HG03196 (cell line): ENCODE results near the gene ZBTB14.

Source experiments
- ATAC-seq: cut with Tn5 transposase; IDR thresholded peaks from one replicate; pipeline ENCODE4 v1.9.1; 2021; ENCODE audit not compliant: unreplicated experiment

ZBTB14 gene, protein sequence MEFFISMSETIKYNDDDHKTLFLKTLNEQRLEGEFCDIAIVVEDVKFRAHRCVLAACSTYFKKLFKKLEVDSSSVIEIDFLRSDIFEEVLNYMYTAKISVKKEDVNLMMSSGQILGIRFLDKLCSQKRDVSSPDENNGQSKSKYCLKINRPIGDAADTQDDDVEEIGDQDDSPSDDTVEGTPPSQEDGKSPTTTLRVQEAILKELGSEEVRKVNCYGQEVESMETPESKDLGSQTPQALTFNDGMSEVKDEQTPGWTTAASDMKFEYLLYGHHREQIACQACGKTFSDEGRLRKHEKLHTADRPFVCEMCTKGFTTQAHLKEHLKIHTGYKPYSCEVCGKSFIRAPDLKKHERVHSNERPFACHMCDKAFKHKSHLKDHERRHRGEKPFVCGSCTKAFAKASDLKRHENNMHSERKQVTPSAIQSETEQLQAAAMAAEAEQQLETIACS

DNA sequence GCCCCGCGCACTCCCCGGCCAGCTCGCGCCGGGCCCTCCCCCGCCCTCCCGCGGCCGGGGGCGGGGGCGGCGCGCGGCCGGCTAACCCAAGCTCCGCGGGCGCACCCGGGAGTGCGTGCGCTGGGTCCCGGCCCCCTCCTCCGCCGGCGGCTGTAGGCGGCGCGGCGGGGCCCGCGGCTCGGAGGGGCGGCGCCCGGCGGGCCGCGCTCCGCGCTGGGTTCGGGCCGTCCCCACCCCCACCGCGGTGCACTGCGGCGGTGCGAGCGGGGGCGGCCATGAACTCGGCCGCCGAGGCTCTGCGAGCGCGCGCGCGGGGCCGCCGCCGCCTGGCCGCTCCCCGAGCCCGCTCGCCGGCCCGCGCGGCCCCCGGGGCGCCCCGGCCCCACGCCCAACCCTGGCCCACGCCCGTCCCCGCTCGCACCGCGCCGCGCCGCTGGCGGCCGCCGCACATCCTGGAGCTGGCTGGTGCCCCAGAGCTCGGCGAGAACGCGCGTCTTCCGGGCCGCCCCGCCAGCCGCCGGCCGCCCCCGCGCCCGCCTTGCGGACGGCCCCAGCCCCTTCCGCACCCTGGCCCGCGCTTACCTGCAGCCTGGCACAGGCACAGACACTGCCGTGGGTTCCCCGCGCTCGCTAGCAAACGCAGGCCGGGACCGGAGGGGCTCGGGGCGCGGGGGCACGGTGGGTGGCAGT, at the start of gene ZBTB14:
Gene ZBTB14 (minus strand): TSS at position 496 of the 690 bp plus-strand sequence. CDS start 2,480 bp downstream, outside the sequence.
- ATAC-seq, result peak; percentile 36

DNA sequence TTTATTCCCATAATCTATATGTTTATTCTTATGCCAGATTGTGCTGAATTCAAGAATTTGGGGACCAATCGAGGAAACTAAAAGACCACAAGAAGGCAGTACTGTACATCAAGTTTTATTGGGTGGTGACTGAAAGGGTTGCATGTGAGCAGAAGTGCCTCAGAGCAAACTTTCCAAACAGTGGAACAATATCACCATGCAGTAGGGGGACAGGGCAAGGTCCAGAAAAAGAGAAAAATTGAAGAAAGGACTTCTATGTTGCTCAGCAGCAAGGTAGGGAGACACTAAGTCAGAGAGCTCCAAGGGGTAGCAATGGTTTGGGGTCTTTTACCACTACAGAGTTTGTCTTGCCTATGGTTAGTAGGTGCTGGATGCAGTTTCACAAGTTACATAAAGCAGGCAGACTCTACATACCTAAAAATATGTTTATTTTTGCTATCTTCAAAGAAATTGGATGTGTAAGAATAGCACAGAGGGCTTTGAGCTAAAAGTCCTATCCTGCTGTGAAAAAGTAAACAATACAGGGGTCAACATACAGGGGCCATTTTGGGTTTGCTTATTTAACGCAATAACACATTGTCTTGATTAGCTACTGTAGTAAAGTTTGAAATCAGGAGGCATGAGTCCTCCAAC, 43.8 kb upstream of the ZBTB14 start:
- ATAC-seq, result no peak

DNA sequence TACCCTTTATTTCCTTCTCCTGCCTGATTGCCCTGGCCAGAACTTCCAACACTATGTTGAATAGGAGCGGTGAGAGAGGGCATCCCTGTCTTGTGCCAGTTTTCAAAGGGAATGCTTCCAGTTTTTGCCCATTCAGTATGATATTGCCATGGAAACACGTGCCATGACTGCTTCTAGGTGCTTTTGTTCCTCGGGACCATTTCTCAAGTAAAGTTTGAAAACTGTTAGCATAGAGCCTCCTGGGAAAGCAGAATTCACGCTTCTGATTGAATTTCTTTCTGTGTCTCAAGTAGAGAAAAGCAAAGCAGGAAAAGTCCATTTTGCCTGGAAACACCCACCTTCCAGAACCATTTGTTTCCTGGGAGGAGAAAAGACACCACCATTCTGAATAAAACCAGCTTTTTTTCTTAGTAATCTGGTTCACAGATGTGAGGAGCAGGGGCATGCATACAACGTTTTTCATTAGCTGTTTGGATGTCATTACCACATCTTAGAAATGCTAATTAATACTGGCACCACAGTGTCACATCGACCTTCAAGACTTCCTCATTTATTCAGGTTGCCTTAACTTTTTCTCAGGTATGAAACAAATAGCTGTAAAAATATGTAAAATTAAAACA, 39.0 kb upstream of the ZBTB14 start:
- ATAC-seq, result no peak

DNA sequence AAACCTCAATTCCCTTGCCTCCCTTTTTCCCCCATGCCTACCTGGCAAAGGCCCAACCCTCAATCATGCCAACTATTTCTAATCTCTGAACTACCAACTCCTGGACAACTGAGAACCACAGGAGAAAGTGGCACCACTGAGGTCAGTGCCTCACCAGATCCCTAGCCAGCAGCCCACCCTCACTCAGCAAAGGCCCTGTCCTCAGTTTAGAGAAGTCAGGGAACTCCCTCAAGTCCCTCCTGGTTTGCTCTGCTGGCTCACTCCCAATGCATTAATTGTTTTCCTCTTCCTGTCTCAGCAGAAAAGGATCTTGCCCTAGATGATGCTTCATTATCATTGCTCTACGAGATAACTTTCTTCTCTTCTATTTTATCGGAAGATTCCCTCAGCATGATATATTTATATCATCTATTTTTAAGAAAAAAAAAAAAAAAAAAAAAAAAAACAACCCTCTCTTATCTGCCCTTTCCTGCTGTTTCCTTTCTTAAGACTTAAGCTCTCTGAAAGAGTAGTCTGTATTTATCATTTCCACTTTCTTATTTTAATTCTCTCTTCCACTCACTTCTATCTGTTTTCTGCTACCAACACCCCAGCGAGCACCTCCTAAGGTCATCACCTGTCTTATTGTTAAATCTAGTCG, 22.7 kb upstream of the ZBTB14 start:
- no peak for ATAC-seq

DNA sequence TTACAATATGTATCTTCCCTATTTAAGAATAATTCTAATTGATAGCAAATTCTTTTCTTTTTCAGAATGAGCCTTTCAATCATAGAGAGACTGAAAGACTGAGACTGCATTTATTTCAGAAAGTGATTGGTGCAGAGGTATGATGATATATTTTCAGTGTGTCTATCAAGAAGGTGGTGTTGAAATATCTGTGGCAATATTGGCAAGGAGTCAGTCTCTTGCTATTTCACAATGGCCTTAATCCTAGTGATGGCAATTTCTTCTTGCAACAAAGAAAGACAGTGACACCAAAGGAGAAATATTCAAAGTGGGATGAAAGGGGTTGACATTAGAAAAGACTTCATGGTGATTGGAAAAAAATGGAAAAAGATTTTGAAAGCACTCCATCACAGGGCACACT, 21.7 kb upstream of the ZBTB14 start:
- no peak for ATAC-seq

DNA sequence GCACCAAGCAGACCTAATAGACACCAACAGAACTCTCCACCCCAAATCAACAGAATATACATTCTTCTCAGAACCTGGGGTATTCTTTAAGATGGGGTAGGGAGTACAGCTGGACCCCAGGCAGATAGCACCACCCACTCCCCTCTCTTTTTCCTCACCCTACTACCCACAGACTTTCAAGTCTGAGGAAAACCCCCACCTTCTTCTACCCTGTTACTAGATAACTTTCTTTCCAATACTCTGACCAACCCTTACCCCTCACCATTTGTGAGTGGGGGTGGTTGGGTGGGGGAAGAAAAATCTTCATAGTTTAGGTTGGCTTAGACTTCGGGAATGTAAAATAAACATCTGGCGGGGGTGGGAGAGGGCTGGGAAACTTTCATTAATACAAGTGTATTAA, 20.3 kb upstream of the ZBTB14 start:
- ATAC-seq, result no peak

DNA sequence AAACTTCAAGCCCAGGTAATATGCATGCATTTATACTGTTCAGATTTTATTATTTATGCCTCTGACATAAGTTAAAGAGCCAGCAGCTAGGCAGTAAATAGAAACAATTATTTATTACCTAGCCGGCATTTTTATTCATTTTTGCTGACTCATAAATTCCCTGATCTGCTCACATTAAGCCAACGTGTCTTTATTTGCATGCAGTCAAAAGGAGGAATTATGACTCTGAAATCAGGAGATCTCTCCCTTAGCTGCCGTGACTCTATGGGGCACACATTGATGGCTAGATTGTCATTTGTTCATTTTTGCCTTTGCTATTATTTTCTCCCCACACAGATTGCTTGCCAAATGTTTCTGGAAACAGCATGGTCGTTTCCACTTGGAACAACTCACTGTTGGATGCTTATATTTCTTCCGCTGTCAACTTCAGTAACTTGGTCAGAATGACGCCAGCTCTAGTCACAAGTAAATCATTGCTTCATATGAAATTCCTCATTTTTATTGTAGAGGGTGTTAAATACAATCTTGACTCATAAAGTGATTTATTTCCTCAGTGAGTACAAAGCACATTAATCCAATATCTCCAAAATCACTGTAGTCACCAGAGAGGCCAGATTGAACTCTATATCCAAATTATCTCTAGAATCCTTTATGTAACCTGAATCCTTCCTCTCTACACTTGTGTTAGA, 15.9 kb upstream of the ZBTB14 start:
- no peak for ATAC-seq

DNA sequence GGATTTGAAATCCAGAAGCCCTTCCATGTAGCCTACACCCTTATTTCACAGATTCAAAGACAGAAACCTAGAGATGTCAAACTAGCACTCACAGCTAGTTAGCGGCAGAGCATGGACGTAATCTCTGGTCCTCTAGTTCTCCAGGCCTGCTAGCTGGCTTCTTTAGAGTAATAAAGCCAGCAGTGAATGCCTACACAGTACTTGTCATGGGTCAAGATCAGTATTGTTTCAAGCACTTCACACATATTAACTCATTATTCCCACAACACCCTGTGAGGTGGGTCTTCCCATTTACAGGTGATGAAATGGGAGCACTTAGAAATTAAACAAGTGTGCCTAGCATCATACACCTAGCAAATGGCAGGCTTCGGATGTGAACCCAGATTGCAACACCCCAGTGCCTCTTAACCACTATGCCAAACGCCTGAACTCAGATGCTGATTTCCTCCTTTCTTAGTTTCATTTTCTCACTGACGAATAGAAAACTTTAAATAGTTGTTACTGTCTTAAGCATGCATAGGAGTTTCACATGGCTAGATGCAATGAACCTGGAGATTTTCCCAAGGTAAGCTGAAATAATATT, 14.5 kb upstream of the ZBTB14 start:
- ATAC-seq, result peak; percentile 94

DNA sequence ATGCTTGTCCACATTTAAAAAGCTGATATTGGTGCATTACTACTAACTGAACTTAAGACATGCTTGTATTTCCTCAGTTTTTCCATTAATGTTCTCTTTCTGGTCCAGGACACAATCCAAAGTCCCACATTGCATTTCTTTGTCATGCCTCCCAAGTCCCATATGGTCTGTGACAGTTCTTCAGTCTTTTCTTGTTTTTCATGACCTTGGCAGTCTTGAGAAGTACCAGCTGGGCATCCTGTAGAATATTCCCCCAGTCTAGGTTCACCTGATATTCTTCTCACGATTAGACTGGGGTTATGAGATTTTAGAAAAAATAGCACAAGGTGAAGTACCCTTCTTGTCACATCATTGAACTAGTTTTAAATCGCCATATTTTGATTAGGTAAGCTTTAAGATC, 10.3 kb upstream of the ZBTB14 start:
- ATAC-seq, result no peak

DNA sequence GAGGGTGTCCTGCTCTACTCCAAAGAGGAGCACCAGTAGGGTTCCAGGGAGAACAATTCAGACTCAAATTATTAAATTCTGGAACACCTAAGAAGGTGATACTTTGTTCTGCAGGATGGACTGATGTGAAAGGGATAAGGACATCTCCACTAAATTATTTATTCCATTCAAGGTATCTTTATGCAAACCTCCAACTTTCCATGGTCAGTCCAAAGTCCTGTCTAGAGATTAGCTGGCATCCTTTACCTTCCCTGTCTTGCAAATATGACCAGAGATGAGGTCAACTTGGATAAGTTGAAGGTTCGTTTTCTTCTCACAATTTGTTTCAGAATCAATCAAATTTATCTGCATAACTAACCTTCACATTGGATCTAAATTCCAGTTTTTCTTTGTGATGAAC, 8.7 kb upstream of the ZBTB14 start:
- ATAC-seq, result no peak

DNA sequence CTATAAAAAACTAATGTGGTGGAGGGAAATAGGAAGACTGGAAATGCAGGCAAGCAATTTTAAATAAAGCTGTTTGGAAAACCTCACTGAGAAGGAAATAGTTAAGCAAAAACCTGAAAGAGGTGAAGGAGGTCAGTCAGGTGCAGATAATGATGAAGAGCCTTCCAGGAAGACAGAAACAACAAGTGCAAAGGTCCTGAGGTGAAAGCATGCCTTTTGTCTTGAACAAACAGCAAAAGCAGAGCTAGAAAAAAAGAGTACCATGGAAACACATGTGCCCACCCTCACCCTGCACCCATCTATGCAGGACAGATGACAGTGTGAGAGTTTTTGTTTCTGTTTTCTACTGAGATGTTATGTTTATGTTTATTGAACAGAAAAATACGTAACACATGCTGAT, 8.1 kb upstream of the ZBTB14 start:
- ATAC-seq, result no peak

DNA sequence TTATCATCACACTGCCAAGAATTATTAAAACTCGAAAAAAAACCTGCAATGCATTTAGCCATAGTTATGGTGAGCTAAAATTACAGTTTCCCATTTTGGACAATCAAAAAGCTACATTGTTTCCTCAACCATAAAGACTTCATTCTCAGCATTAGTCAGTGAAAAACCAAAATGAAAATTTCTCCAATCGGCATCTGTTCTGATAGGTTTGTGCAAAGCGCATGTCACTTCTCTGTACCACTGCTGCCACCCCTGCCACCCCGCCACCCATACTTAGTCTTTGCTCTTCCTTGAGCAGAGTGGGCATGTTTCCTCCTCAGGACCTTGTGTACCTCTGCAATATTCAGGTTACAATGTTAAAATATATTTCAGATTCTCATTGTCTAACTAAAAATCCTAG, 7.1 kb upstream of the ZBTB14 start:
- no peak for ATAC-seq

DNA sequence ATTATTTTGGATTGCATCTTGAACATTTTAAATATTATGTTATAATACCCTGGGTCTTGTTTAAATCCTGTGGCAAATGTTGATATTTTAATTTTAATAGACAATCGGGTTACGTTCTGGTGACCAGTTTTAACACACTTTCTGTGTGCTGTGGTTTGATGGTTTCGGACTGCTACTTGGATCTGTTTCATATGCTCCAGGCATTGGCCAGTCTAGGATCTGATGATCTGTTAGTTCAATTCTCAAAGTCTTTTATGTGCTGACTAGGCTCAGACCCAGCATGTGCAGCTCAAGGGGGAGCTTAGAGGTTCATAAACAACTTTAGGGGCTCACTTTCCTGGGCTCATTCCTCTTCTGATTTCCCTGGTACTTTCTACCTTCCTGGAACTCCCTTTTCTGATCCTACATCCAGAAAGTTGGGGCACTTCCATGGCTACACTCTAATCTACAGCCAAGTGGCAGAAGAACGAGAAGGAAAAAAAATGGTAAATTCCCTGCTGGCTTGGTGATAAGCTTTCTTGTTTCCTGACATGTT, 5.0 kb upstream of the ZBTB14 start:
- ATAC-seq, result no peak

DNA sequence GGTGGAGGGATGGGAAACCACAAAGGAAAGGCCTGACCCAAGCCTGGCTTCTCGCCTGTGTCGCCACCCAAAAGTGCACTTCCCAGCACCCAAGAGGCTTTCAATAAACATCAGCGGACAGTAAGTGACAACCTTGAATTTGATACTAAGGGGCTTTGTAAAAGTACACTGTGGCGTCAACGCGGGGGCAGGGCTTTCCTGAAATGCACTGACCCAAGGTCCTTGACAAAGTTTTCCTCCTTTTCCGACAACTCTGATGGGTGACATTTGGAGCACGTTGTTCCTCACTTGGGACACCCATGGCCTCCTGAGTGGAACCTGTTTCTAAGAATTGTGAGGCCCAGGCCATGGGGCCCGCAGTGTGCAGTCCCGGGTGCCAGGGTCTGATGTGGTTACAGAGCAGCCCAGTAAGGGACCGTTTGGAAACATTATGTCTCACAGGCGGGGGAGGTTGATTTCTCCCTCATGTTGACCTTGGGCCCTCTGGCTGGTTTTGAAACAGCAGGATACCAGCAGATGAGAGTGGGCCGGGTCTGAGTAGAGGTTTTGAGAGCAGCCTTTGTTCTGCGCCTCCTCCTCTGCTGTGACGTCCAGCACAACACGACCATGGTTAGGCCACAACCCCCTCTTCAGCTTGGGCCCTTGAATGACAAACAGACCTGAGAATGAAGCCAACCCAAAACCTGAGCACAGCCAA, 2.8 kb upstream of the ZBTB14 start:
- ATAC-seq, result no peak

DNA sequence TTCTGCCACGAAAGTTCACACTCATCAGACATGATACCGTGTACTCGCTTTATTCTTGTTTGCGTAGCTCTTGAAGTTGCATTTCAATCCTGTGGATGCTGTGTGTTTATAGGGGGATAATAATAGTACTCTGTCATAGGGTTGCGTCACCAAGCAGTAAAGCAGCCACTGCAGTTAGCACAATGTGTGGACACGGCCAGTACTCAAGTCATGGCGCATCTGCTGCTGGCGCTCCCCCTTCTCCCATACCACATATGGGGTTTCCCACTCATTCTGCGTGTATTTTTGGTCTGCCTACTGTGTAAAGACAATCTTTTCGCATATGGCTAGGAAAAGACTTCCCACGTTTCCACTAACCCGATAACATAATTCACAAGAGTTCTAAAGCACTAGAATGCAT, 2.1 kb upstream of the ZBTB14 start:
- no peak for ATAC-seq

DNA sequence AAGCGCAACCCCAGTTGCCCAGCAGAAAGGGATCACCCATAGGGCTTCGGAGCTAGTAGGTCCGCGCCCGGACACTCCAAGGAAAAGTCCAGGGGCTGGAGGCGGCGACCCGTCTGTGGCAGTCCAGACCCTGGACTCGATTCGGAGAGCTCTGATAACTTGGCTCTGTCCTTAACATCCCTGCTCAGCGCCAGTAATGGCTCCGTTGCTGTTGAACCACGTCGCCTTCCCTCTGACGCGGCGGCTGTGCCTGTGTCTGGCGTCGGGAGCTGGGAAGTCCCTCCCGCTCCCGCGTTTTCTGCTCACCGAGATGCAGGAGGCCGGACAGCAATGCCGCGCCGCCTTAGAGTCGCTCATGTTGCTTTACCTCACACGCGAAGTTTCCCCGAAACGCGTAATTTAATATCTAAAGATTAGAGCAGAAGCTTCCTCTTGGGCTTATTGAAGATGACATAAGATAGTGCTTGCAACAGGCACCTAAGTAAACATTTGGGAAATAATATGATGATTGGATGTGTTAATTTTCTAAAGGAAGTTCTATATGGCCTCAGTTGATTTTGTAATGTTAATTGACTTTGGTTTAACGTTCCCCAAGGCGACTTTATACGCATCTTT, 1.3 kb upstream of the ZBTB14 start:
- ATAC-seq, result peak; percentile 18

DNA sequence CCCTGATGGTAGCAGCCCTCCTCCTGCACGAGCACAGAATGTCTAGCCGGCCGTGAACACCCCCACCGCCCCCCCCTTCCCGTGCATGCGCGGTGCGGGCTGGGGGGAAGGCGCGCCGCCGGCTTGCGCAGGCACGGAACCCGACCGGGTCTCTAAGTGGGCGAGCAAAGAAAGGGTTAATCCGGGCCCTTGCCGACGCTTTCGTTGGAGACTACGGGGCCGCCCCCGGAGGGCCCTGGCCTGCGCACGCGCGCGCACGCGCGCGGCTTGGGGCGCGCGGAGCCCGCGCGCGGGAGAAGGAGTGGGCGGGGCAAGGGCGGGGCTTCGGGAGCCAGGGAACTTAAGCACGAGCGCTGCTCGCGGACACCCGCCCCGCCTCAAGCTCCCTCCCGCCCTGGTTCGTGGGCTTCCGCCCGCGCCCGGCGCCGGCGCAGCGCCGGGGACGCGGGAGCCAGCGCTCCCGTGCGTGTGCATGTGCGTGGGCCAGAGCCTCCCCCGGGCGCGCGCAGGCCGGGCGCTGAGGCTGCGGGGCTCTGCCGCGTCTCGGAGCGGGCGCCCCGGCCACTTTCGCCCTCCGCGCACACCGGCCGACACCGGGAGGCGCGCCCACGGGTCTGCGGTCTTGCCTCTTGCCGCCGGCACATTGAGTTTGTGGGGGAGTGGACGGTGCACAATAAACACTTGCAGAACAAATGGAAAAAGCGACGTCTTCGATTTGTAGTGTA, 617 bp upstream of the ZBTB14 start:
- peak; percentile 65 for ATAC-seq
